Activated T-helper 17 cell treated with anti-CD3 and anti-CD28 coated beads, Interleukin-2, amount 50 U/mL, for 72 hours (primary cell): Measurements from ENCODE around the gene SCG2. TPM values are rescaled to one million over a fixed set of nuclear protein-coding genes. Genes with fewer than 3 reads are reported as not detected.

Experiments used
- ATAC-seq: fragments of 150-1000 bp; cut with Tn5 transposase; replicated peaks from 2 replicates; pipeline ENCODE4 v1.10.0; 2021; ENCODE audit warnings: mild to moderate bottlenecking, moderate library complexity
- H3K27ac Mint-ChIP-seq: one replicate; pipeline ENCODE4 v1.8.0; 2022; ENCODE audit warnings: mixed read lengths
- H3K27me3 Mint-ChIP-seq: one replicate; pipeline ENCODE4 v1.8.0; 2022; ENCODE audit warnings: mixed read lengths
- H3K36me3 Mint-ChIP-seq: one replicate; pipeline ENCODE4 v1.8.0; 2022; ENCODE audit warnings: low read depth, mild to moderate bottlenecking, mixed read lengths
- H3K4me1 Mint-ChIP-seq: one replicate; pipeline ENCODE4 v1.8.0; 2022; ENCODE audit warnings: mixed read lengths
- H3K4me3 Mint-ChIP-seq: one replicate; pipeline ENCODE4 v1.8.0; 2022; ENCODE audit warnings: mild to moderate bottlenecking, mixed read lengths
- H3K9me3 Mint-ChIP-seq: one replicate; pipeline ENCODE4 v1.8.0; 2022; ENCODE audit warnings: mixed read lengths
- total RNA-seq, 2 donors: library from RNA; stranded (reverse); gene quantifications; one replicate each; pipeline ENCODE4 v1.2.3, GENCODE V29; 2022

Gene SCG2
- total RNA-seq, result not detected

- H3K27me3 Mint-ChIP-seq, result peaks cover 13% of the 10 kb centered on the region
- H3K9me3 Mint-ChIP-seq, result peaks cover 6% of the 10 kb centered on the region
- H3K27ac Mint-ChIP-seq, result no peak within 1 kb of the TSS
- no peak within 1 kb of the TSS for H3K4me3 Mint-ChIP-seq
- peak; percentile 45 for ATAC-seq
- H3K4me1 Mint-ChIP-seq, result no peaks in the 10 kb centered on the region
- no peaks in the 10 kb centered on the region for H3K36me3 Mint-ChIP-seq
These were observed at the start of gene SCG2 for GRCh38 chr2:223601932-223602666. Gene SCG2, minus strand, starts transcription at chr2:223602361. Its CDS starts 3,079 bp downstream, at chr2:223599282.

GRCh38 chr2:223649554-223650533, 47.7 kb upstream of the SCG2 start:
- Mint-ChIP-seq H3K4me3 (no peak overlapping the region), H3K27me3 (no peaks in the 10 kb centered on the region), H3K27ac (no peak overlapping the region), H3K4me1 (no peaks in the 10 kb centered on the region), H3K9me3 (no peaks in the 10 kb centered on the region), H3K36me3 (no peaks in the 10 kb centered on the region)
- no peak for ATAC-seq

GRCh38 chr2:223648755-223649154, 46.6 kb upstream of the SCG2 start:
- Mint-ChIP-seq H3K27me3 (no peaks in the 10 kb centered on the region), H3K4me1 (no peaks in the 10 kb centered on the region), H3K9me3 (no peaks in the 10 kb centered on the region), H3K36me3 (no peaks in the 10 kb centered on the region), H3K4me3 (no peak overlapping the region), H3K27ac (no peak overlapping the region)
- no peak for ATAC-seq

GRCh38 chr2:223647258-223647952, 45.2 kb upstream of the SCG2 start:
- no peak for ATAC-seq
- no peaks in the 10 kb centered on the region for H3K36me3 Mint-ChIP-seq
- no peak overlapping the region for H3K27ac Mint-ChIP-seq
- H3K4me3 Mint-ChIP-seq, result no peak overlapping the region
- no peaks in the 10 kb centered on the region for H3K9me3 Mint-ChIP-seq
- no peaks in the 10 kb centered on the region for H3K27me3 Mint-ChIP-seq
- H3K4me1 Mint-ChIP-seq, result no peaks in the 10 kb centered on the region

- ATAC-seq, result no peak
- Mint-ChIP-seq H3K4me1 (no peaks in the 10 kb centered on the region), H3K36me3 (no peaks in the 10 kb centered on the region), H3K27me3 (no peaks in the 10 kb centered on the region), H3K9me3 (no peaks in the 10 kb centered on the region), H3K27ac (no peak overlapping the region), H3K4me3 (no peak overlapping the region)
These were observed 42.0 kb upstream of the SCG2 start for GRCh38 chr2:223644136-223644535.

- no peak for ATAC-seq
These were observed 41.1 kb upstream of the SCG2 start for GRCh38 chr2:223643309-223643708.

GRCh38 chr2:223642506-223642905, 40.3 kb upstream of the SCG2 start:
- H3K9me3 Mint-ChIP-seq, result peaks cover 3% of the 10 kb centered on the region
- no peaks in the 10 kb centered on the region for H3K27me3 Mint-ChIP-seq
- no peaks in the 10 kb centered on the region for H3K4me1 Mint-ChIP-seq
- no peaks in the 10 kb centered on the region for H3K36me3 Mint-ChIP-seq
- ATAC-seq, result no peak
- no peak overlapping the region for H3K4me3 Mint-ChIP-seq
- H3K27ac Mint-ChIP-seq, result no peak overlapping the region

More at GRCh38 chr2:223643309-223643708, 41.1 kb upstream of the SCG2 start:
- Mint-ChIP-seq H3K4me3 (no peak overlapping the region), H3K9me3 (peaks cover 3% of the 10 kb centered on the region), H3K36me3 (no peaks in the 10 kb centered on the region), H3K27me3 (no peaks in the 10 kb centered on the region), H3K4me1 (no peaks in the 10 kb centered on the region), H3K27ac (no peak overlapping the region)

- Mint-ChIP-seq H3K4me1 (no peaks in the 10 kb centered on the region), H3K9me3 (peaks cover 3% of the 10 kb centered on the region), H3K27me3 (no peaks in the 10 kb centered on the region), H3K27ac (no peak overlapping the region), H3K4me3 (no peak overlapping the region), H3K36me3 (no peaks in the 10 kb centered on the region)
- no peak for ATAC-seq
These were observed 38.9 kb upstream of the SCG2 start for GRCh38 chr2:223641082-223641481.

- no peak overlapping the region for H3K4me3 Mint-ChIP-seq
- H3K4me1 Mint-ChIP-seq, result no peaks in the 10 kb centered on the region
- H3K36me3 Mint-ChIP-seq, result no peaks in the 10 kb centered on the region
- peaks cover 3% of the 10 kb centered on the region for H3K9me3 Mint-ChIP-seq
- H3K27ac Mint-ChIP-seq, result no peak overlapping the region
- H3K27me3 Mint-ChIP-seq, result peaks cover 6% of the 10 kb centered on the region
- ATAC-seq, result no peak
These were observed 32.9 kb upstream of the SCG2 start for GRCh38 chr2:223635080-223635479.

- Mint-ChIP-seq H3K4me3 (no peak overlapping the region), H3K27ac (no peak overlapping the region)
These were observed 32.1 kb upstream of the SCG2 start for GRCh38 chr2:223634238-223634637.

GRCh38 chr2:223633656-223634055, 31.5 kb upstream of the SCG2 start:
- H3K27ac Mint-ChIP-seq, result no peak overlapping the region
- no peaks in the 10 kb centered on the region for H3K9me3 Mint-ChIP-seq
- H3K4me1 Mint-ChIP-seq, result no peaks in the 10 kb centered on the region
- no peak overlapping the region for H3K4me3 Mint-ChIP-seq
- H3K27me3 Mint-ChIP-seq, result peaks cover 7% of the 10 kb centered on the region
- no peaks in the 10 kb centered on the region for H3K36me3 Mint-ChIP-seq
- no peak for ATAC-seq

More at GRCh38 chr2:223634238-223634637, 32.1 kb upstream of the SCG2 start:
- Mint-ChIP-seq H3K27me3 (peaks cover 6% of the 10 kb centered on the region), H3K36me3 (no peaks in the 10 kb centered on the region), H3K4me1 (no peaks in the 10 kb centered on the region), H3K9me3 (peaks cover 3% of the 10 kb centered on the region)
- no peak for ATAC-seq

- peaks cover 10% of the 10 kb centered on the region for H3K27me3 Mint-ChIP-seq
- H3K4me3 Mint-ChIP-seq, result no peak overlapping the region
- no peak for ATAC-seq
- H3K36me3 Mint-ChIP-seq, result no peaks in the 10 kb centered on the region
- H3K9me3 Mint-ChIP-seq, result no peaks in the 10 kb centered on the region
- H3K27ac Mint-ChIP-seq, result no peak overlapping the region
- H3K4me1 Mint-ChIP-seq, result no peaks in the 10 kb centered on the region
These were observed 30.7 kb upstream of the SCG2 start for GRCh38 chr2:223632826-223633225.

GRCh38 chr2:223626716-223627115, 24.6 kb upstream of the SCG2 start:
- no peaks in the 10 kb centered on the region for H3K4me1 Mint-ChIP-seq
- H3K9me3 Mint-ChIP-seq, result no peaks in the 10 kb centered on the region
- ATAC-seq, result no peak
- H3K27me3 Mint-ChIP-seq, result peaks cover 37% of the 10 kb centered on the region
- H3K36me3 Mint-ChIP-seq, result no peaks in the 10 kb centered on the region
- H3K4me3 Mint-ChIP-seq, result no peak overlapping the region
- no peak overlapping the region for H3K27ac Mint-ChIP-seq

- Mint-ChIP-seq H3K36me3 (no peaks in the 10 kb centered on the region), H3K27ac (no peak overlapping the region), H3K4me3 (no peak overlapping the region), H3K27me3 (peaks cover 34% of the 10 kb centered on the region), H3K4me1 (no peaks in the 10 kb centered on the region), H3K9me3 (no peaks in the 10 kb centered on the region)
- ATAC-seq, result no peak
These were observed 23.5 kb upstream of the SCG2 start for GRCh38 chr2:223625652-223626051.
